Stomach smooth muscle (tissue), 2 donors: Measurements from ENCODE around the gene CMTM5.
"Not testable (repeated sequence)": the region's sequence is repeated elsewhere in the genome, so short reads cannot be mapped to it uniquely, and the experiment has no call there.

Experiments used
- H3K27ac ChIP-seq: one replicate; pipeline ENCODE4 v1.7.0; 2013; ENCODE audit warnings: mild to moderate bottlenecking, low read length, inconsistent platforms
- H3K27me3 ChIP-seq, 2 donors: one replicate each; pipeline ENCODE4 v1.7.0; 2013; ENCODE audit warnings: low read length in 2 of 2; ENCODE audit not compliant: insufficient read depth in 2 of 2, control insufficient read depth in 1 of 2
- H3K36me3 ChIP-seq, 2 donors: one replicate each; pipeline ENCODE4 v1.7.0; 2013; ENCODE audit warnings: low read length in 2 of 2; ENCODE audit not compliant: control insufficient read depth in 2 of 2, insufficient read depth in 2 of 2
- H3K4me1 ChIP-seq: one replicate; pipeline ENCODE4 v1.7.0; 2013; ENCODE audit warnings: low read length; ENCODE audit not compliant: control insufficient read depth, insufficient read depth
- H3K4me3 ChIP-seq, 2 donors: one replicate each; pipeline ENCODE4 v1.7.0; 2013; ENCODE audit warnings: low read length in 2 of 2
- H3K9ac ChIP-seq, 2 donors: one replicate each; pipeline ENCODE4 v1.7.0; 2013; ENCODE audit warnings: low read length in 2 of 2, mild to moderate bottlenecking in 1 of 2
- H3K9me3 ChIP-seq, 2 donors: one replicate each; pipeline ENCODE4 v1.7.0; 2013; ENCODE audit warnings: low read length in 2 of 2; ENCODE audit not compliant: control insufficient read depth in 2 of 2
- donor health status: healthy.
- donor health status: Pancreatic carcinoma.

Gene CMTM5

GRCh38 chr14:23416801-23417200 lies 40.0 kb downstream of the CMTM5 start:
- Histone ChIP-seq H3K27ac (no peak overlapping the region), H3K4me1 (no peaks in the 10 kb centered on the region), H3K4me3 (no peak overlapping the region), H3K36me3 (no peaks in the 10 kb centered on the region), H3K9me3 (no peaks in the 10 kb centered on the region), H3K27me3 (peaks cover 4% of the 10 kb centered on the region in 2 donors), H3K9ac (no peak overlapping the region)

DNA sequence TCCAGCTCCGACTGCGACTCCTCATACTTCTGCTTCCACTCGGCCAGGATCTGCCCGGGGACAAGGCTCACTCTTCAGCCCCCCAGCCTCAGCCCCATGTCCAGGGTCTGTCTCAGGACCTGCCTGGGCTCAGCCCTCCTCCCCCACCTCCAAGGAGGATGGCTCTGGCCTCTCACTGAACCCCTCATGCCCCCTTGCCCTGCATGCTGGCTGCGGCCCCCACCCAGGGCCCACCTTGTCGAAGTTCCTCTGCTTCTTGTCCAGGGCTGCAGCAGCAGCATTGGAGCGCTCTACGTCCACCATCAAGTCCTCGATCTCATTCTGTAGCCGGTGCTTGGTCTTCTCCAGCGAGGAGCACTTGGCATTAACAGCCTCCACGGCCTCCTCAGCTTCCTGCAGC lies 40.4 kb downstream of the CMTM5 start:
- H3K27ac ChIP-seq, H3K9me3 ChIP-seq, H3K4me1 ChIP-seq, H3K36me3 ChIP-seq, H3K27me3 ChIP-seq, H3K9ac ChIP-seq, H3K4me3 ChIP-seq: not testable (repeated sequence)

DNA sequence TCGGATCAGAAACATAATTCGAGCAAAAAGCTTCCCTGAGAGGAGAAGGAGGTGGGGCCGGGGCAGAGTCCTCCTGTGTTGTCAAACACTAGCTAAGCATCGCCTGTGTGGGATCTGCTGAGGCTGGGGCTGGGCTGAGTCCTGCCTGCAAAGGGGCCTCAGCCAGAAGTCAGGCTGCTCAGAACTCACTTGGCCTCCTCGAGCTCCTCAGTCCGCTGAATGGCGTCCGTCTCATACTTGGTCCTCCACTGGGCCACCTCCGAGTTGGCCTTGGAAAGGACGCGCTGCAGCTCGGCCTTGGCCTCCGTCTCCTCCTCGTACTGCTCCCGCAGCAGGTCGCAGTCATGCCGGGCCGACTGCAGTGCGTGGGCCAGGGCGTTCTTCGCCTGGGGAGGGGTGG lies 41.2 kb downstream of the CMTM5 start:
- no peak overlapping the region for H3K4me3 ChIP-seq
- no peaks in the 10 kb centered on the region for H3K36me3 ChIP-seq
- H3K27ac ChIP-seq, result no peak overlapping the region
- H3K9ac ChIP-seq, result no peak overlapping the region
- H3K9me3 ChIP-seq, result no peaks in the 10 kb centered on the region
- no peaks in the 10 kb centered on the region for H3K4me1 ChIP-seq
- H3K27me3 ChIP-seq, result peaks cover 0 to 2% of the 10 kb centered on the region in 2 donors

DNA sequence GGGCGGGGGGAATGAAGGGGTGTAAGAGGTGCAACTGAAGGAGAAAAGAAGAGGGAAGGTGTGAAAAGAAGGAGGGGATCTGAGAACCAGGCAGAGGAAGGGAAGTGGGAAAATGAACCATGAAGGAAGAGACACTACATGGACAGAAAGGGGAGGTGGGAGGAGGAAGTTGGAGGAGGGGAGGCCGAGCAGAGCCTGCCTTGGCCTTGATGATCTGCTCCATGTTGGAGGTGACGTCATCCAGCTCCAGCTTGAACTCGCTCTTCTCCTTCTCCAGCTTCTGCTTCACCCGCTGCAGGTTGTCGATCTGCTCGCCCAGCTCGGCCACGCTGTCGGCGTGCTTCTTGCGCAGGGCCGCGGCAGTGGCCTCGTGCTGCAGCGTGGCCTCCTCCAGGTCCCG lies 42.8 kb downstream of the CMTM5 start:
- H3K27me3 ChIP-seq, H3K4me3 ChIP-seq, H3K9me3 ChIP-seq, H3K36me3 ChIP-seq, H3K27ac ChIP-seq, H3K4me1 ChIP-seq, H3K9ac ChIP-seq: not testable (repeated sequence)

- no peaks in the 10 kb centered on the region for H3K9me3 ChIP-seq
- no peak overlapping the region for H3K9ac ChIP-seq
- no peaks in the 10 kb centered on the region for H3K4me1 ChIP-seq
- H3K36me3 ChIP-seq, result no peaks in the 10 kb centered on the region
- no peak overlapping the region for H3K4me3 ChIP-seq
- H3K27me3 ChIP-seq, result peaks cover 0 to 2% of the 10 kb centered on the region in 2 donors
- H3K27ac ChIP-seq, result no peak overlapping the region
These were observed 44.7 kb downstream of the CMTM5 start for GRCh38 chr14:23421594-23421993.

GRCh38 chr14:23423657-23424056 lies 46.8 kb downstream of the CMTM5 start:
- H3K4me1 ChIP-seq, result no peaks in the 10 kb centered on the region

DNA sequence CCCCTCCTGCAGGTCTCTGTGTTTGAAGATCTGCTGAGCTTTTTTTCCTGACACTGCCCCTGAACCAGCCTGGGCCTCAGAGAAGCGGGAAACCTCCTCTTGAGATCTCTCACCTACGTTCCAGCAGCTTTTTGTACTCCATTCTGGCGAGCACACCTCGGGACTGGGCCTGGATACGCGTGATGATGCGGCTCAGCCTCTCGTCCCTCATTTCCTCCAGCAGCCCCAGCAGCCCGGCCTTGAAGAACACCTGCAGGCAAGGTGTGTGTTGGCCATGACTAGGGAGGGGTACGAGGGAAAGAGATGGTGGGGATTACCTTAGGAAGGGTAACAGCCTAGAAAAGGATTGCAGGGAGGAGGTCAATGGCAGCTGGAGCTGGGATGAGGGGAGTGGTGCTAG lies 48.3 kb downstream of the CMTM5 start:
- no peak overlapping the region for H3K4me3 ChIP-seq

More at GRCh38 chr14:23423657-23424056, 46.8 kb downstream of the CMTM5 start:
- Histone ChIP-seq H3K9ac (no peak overlapping the region), H3K27me3 (peaks cover 0 to 2% of the 10 kb centered on the region in 2 donors), H3K4me3 (no peak overlapping the region), H3K36me3 (no peaks in the 10 kb centered on the region), H3K9me3 (no peaks in the 10 kb centered on the region), H3K27ac (no peak overlapping the region)

GRCh38 chr14:23425798-23426197 lies 49.0 kb downstream of the CMTM5 start:
- not testable (repeated sequence) for H3K27ac ChIP-seq, H3K9ac ChIP-seq, H3K9me3 ChIP-seq

More for the DNA sequence above, 48.3 kb downstream of the CMTM5 start:
- Histone ChIP-seq H3K36me3 (no peaks in the 10 kb centered on the region), H3K27me3 (peaks cover 0 to 4% of the 10 kb centered on the region in 2 donors), H3K27ac (no peak overlapping the region), H3K9ac (no peak overlapping the region), H3K4me1 (no peaks in the 10 kb centered on the region), H3K9me3 (no peaks in the 10 kb centered on the region)

GRCh38 chr14:23428686-23429495 lies 52.0 kb downstream of the CMTM5 start:
- Histone ChIP-seq H3K36me3 (no peaks in the 10 kb centered on the region), H3K27me3 (peaks cover 0 to 4% of the 10 kb centered on the region in 2 donors), H3K27ac (no peak overlapping the region), H3K4me1 (no peaks in the 10 kb centered on the region), H3K4me3 (no peak overlapping the region), H3K9me3 (no peaks in the 10 kb centered on the region), H3K9ac (no peak overlapping the region)

More at GRCh38 chr14:23425798-23426197, 49.0 kb downstream of the CMTM5 start:
- H3K27me3 ChIP-seq, H3K36me3 ChIP-seq, H3K4me3 ChIP-seq, H3K4me1 ChIP-seq: not testable (repeated sequence)
